A673 (cell line): Measurements from ENCODE around the gene SYTL3. TPM values are rescaled to one million over a fixed set of nuclear protein-coding genes. Genes with fewer than 3 reads are reported as not detected.

Experiments
- BruUV-seq: library from RNA; stranded (reverse); fragments of 400-500 nt; replicated peaks from 2 replicates; lab custom pipeline; 2021; lab: Mats Ljungman, UMichigan
- CTCF ChIA-PET: fragments of 300-600 bp; sonication (Branson Sonifier 250); formaldehyde crosslinking; loops from one replicate; lab custom pipeline; 2022; ENCODE audit warnings: antibody characterized with exemption; lab: Charles Lee
- POLR2A ChIA-PET: fragments of 300-600 bp; sonication (Branson Sonifier 250); formaldehyde crosslinking; loops from one replicate; lab custom pipeline; 2022; ENCODE audit warnings: antibody characterized with exemption; ENCODE audit not compliant: low non-redundant PET; lab: Charles Lee
- DNase-seq: peaks from one replicate; pipeline ENCODE4 v3.0.0-alpha.2; 2015; ENCODE audit warnings: low spot score
- H3K27ac ChIP-seq: fragments of 200-600 bp; sonication (generic); 2 replicates; pipeline ENCODE4 v1.5.1; 2016; ENCODE audit warnings: mixed run types, low read depth, mild to moderate bottlenecking, mixed read lengths, antibody characterized with exemption, low read length; ENCODE audit not compliant: poor library complexity, severe bottlenecking
- H3K27me3 ChIP-seq: fragments of 200-600 bp; sonication (generic); replicated peaks from 2 replicates; pipeline ENCODE4 v1.6.1; 2017; ENCODE audit warnings: mixed run types, low read depth, mild to moderate bottlenecking, mixed read lengths, antibody characterized with exemption, low read length; ENCODE audit not compliant: insufficient read depth, poor library complexity
- H3K36me3 ChIP-seq: fragments of 200-600 bp; sonication (generic); 2 replicates; pipeline ENCODE4 v1.6.1; 2016; ENCODE audit warnings: mixed run types, mild to moderate bottlenecking, mixed read lengths, antibody characterized with exemption, low read length; ENCODE audit not compliant: insufficient read depth, poor library complexity, severe bottlenecking
- H3K4me1 ChIP-seq: fragments of 200-600 bp; sonication (generic); 2 replicates; pipeline ENCODE4 v1.6.1; 2017; ENCODE audit warnings: mixed run types, mild to moderate bottlenecking, mixed read lengths, antibody characterized with exemption, low read length; ENCODE audit not compliant: insufficient read depth, poor library complexity, severe bottlenecking
- H3K4me3 ChIP-seq: fragments of 200-600 bp; sonication (generic); 2 replicates; pipeline ENCODE4 v1.5.1; 2016; ENCODE audit warnings: low read depth, mixed run types, mild to moderate bottlenecking, mixed read lengths, low read length; ENCODE audit not compliant: poor library complexity, severe bottlenecking
- H3K9me3 ChIP-seq: fragments of 200-600 bp; sonication (generic); 2 replicates; pipeline ENCODE4 v1.6.1; 2016; ENCODE audit warnings: mixed run types, low read depth, mild to moderate bottlenecking, mixed read lengths, antibody characterized with exemption, low read length; ENCODE audit not compliant: poor library complexity, severe bottlenecking
- EZH2 ChIP-seq: fragments of 200-600 bp; sonication (generic); IDR thresholded peaks from 2 replicates; pipeline ENCODE4 v1.6.1; 2017; ENCODE audit warnings: borderline replicate concordance, low read depth, mild to moderate bottlenecking, mixed read lengths, antibody characterized with exemption, low read length; ENCODE audit not compliant: poor library complexity, severe bottlenecking
- intact Hi-C: fragments of 100-400 bp; cut with micrococcal nuclease; formaldehyde crosslinking; loops from one replicate; pipeline ENCODE4 v1.10.0; 2022; ENCODE audit not compliant: unreplicated experiment
- total RNA-seq: library from RNA; stranded (reverse); gene quantifications from 2 replicates; pipeline ENCODE4 v1.2.3, GENCODE V29; 2021
- TF ChIP-seq, protein P1 (sequence below): fragments of 300-800, 200-600 bp; sonication (generic); conservative IDR thresholded peaks from 2 replicates; pipeline ENCODE4 v1.5.1; 2017; ENCODE audit warnings: low read depth, mild to moderate bottlenecking, antibody characterized with exemption, low read length, moderate library complexity, mixed read lengths

Gene SYTL3
- total RNA-seq, 1 experiment from 2014 or later: 0.82 TPM

- intact Hi-C loops: no loop called here
- Histone ChIP-seq H3K36me3 (no peaks in the 10 kb centered on the region), H3K9me3 (no peaks in the 10 kb centered on the region), H3K27me3 (no peaks in the 10 kb centered on the region), H3K27ac (no peak overlapping the region), H3K4me1 (no peaks in the 10 kb centered on the region), H3K4me3 (no peak overlapping the region)
- DNase-seq: no peak
- CTCF ChIA-PET: no interaction called here
- BruUV-seq: no TSS peak
- TF ChIP-seq, protein P1, sequence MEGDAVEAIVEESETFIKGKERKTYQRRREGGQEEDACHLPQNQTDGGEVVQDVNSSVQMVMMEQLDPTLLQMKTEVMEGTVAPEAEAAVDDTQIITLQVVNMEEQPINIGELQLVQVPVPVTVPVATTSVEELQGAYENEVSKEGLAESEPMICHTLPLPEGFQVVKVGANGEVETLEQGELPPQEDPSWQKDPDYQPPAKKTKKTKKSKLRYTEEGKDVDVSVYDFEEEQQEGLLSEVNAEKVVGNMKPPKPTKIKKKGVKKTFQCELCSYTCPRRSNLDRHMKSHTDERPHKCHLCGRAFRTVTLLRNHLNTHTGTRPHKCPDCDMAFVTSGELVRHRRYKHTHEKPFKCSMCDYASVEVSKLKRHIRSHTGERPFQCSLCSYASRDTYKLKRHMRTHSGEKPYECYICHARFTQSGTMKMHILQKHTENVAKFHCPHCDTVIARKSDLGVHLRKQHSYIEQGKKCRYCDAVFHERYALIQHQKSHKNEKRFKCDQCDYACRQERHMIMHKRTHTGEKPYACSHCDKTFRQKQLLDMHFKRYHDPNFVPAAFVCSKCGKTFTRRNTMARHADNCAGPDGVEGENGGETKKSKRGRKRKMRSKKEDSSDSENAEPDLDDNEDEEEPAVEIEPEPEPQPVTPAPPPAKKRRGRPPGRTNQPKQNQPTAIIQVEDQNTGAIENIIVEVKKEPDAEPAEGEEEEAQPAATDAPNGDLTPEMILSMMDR: no peak
- TF ChIP-seq EZH2: no peak
- POLR2A ChIA-PET: no interaction called here
Measured at GRCh38 chr6:158687506-158687905, 37.7 kb downstream of the SYTL3 start.

DNA sequence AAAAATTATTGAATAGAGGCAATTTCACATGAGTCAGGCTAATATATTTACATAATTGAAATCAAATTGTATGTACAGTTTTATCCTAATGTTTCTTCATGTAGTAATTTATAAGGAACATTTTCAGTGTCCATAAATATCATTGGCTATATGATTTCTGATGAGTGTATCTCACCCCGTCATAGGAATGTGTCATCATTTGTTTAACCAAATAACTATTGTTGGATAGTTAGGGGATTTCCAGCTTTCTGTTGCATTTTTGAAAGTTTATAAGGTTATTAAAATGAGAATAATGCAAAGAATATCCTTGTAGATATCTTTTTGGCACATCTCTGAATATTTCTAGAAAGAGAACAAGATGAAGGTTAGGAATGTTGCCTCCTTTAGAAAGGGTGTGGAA, 39.0 kb downstream of the SYTL3 start:
- TF ChIP-seq, protein P1: no peak
- no peak for TF ChIP-seq EZH2
- H3K4me1 ChIP-seq: no peaks in the 10 kb centered on the region
- H3K4me3 ChIP-seq: no peak overlapping the region
- no peaks in the 10 kb centered on the region for H3K36me3 ChIP-seq
- no peak overlapping the region for H3K27ac ChIP-seq
- no peaks in the 10 kb centered on the region for H3K9me3 ChIP-seq
- no peaks in the 10 kb centered on the region for H3K27me3 ChIP-seq
- intact Hi-C loops: no loop called here
- no TSS peak for BruUV-seq
- ChIA-PET CTCF (no interaction called here), POLR2A (no interaction called here)
- no peak for DNase-seq

GRCh38 chr6:158694913-158695312, 45.1 kb downstream of the SYTL3 start:
- POLR2A ChIA-PET: no interaction called here
- no peaks in the 10 kb centered on the region for H3K27me3 ChIP-seq
- intact Hi-C loops: no loop called here

More at GRCh38 chr6:158694913-158695312, 45.1 kb downstream of the SYTL3 start:
- CTCF ChIA-PET: no interaction called here
- TF ChIP-seq, protein P1: no peak
- TF ChIP-seq EZH2: no peak
- Histone ChIP-seq H3K4me3 (no peak overlapping the region), H3K4me1 (no peaks in the 10 kb centered on the region), H3K36me3 (no peaks in the 10 kb centered on the region), H3K9me3 (no peaks in the 10 kb centered on the region), H3K27ac (no peak overlapping the region)
- DNase-seq: no peak
- BruUV-seq: no TSS peak
